SKM-1 (cell line): ENCODE results near the gene C11orf98.

Source experiments
- DNase-seq: peaks from one replicate; lab custom pipeline; 2025; ENCODE audit not compliant: unreplicated experiment; lab: John Stamatoyannopoulos, UW

C11orf98 gene

GRCh38 chr11:62613291-62613778 is 51.7 kb downstream of the C11orf98 start:
- DNase-seq: no peak
